NCI-H128 (cell line): ENCODE data around the gene PSMC5.
A peak's percentile ranks its signal among the peaks of the same experiment; 100 is the strongest.
"Not testable (repeated sequence)": the region's sequence is repeated elsewhere in the genome, so short reads cannot be mapped to it uniquely, and the experiment has no call there.

Experiments used
- DNase-seq: peaks from one replicate; lab custom pipeline; 2025; ENCODE audit not compliant: unreplicated experiment; lab: John Stamatoyannopoulos, UW

The PSMC5 gene

GRCh38 chr17:63827002-63827800 lies at the start of gene PSMC5, which contains the start of gene FTSJ3:
PSMC5 (plus strand) TSS chr17:63827431; CDS start chr17:63827491, 60 bp downstream.
FTSJ3 (minus strand) TSS chr17:63827663; CDS start chr17:63826902, 761 bp downstream.
- DNase-seq, result peak; percentile 64

GRCh38 chr17:63780507-63780906 lies 46.7 kb upstream of the PSMC5 start:
- DNase-seq, result no peak

GRCh38 chr17:63780928-63781327 lies 46.3 kb upstream of the PSMC5 start:
- DNase-seq, result no peak

GRCh38 chr17:63783522-63783921 lies 43.7 kb upstream of the PSMC5 start:
- DNase-seq, result no peak

GRCh38 chr17:63785556-63785955 lies 41.7 kb upstream of the PSMC5 start:
- DNase-seq, result no peak

- no peak for DNase-seq
Observed at GRCh38 chr17:63786117-63786516, 41.1 kb upstream of the PSMC5 start.

- DNase-seq, result no peak
Observed at GRCh38 chr17:63786971-63787711, 40.1 kb upstream of the PSMC5 start.

GRCh38 chr17:63790057-63790456 lies 37.2 kb upstream of the PSMC5 start:
- no peak for DNase-seq

GRCh38 chr17:63792055-63792729 lies 35.0 kb upstream of the PSMC5 start:
- DNase-seq, result no peak

GRCh38 chr17:63796375-63796774 lies 30.9 kb upstream of the PSMC5 start:
- not testable (repeated sequence) for DNase-seq

GRCh38 chr17:63798572-63799106 lies 28.6 kb upstream of the PSMC5 start:
- DNase-seq, result no peak

- DNase-seq, result no peak
Observed at GRCh38 chr17:63800783-63801182, 26.4 kb upstream of the PSMC5 start.

GRCh38 chr17:63804328-63804727 lies 22.9 kb upstream of the PSMC5 start:
- DNase-seq, result no peak

GRCh38 chr17:63805591-63805990 lies 21.6 kb upstream of the PSMC5 start:
- DNase-seq, result no peak

- DNase-seq, result no peak
Observed at GRCh38 chr17:63809970-63810369, 17.3 kb upstream of the PSMC5 start.

- DNase-seq, result no peak
Observed at GRCh38 chr17:63816123-63816522, 11.1 kb upstream of the PSMC5 start.

GRCh38 chr17:63816669-63817068 lies 10.6 kb upstream of the PSMC5 start:
- DNase-seq, result no peak

- no peak for DNase-seq
Observed at GRCh38 chr17:63817736-63818385, 9.4 kb upstream of the PSMC5 start.

- no peak for DNase-seq
Observed at GRCh38 chr17:63819131-63819530, 8.1 kb upstream of the PSMC5 start.

GRCh38 chr17:63819585-63820537 lies 7.4 kb upstream of the PSMC5 start:
- DNase-seq, result no peak
